CD4-positive, alpha-beta T cell (primary cell): ENCODE data around the gene MLLT3. TPM values are rescaled to one million over a fixed set of nuclear protein-coding genes. Genes with fewer than 3 reads are reported as not detected.

ENCODE experiments used
- ATAC-seq: fragments of 200-7000 bp; cut with Tn5 transposase; one replicate; pipeline ENCODE4 v1.10.0; 2022; ENCODE audit warnings: mild to moderate bottlenecking; ENCODE audit not compliant: poor library complexity
- CTCF ChIA-PET: fragments of 350-600 bp; sonication (Branson Sonifier 250); formaldehyde crosslinking; loops from one replicate; lab custom pipeline; 2021; ENCODE audit warnings: antibody characterized with exemption, inconsistent platforms; lab: Charles Lee
- POLR2A ChIA-PET: fragments of 350-600 bp; sonication (Branson Sonifier 250); formaldehyde crosslinking; loops from one replicate; lab custom pipeline; 2021; ENCODE audit warnings: antibody characterized with exemption, inconsistent platforms; lab: Charles Lee
- DNase-seq, 14 experiments: peaks; one replicate each; pipeline ENCODE4 v3.0.0-alpha.2; 2013 to 2020; ENCODE audit warnings: mixed read lengths in 2 of 14
- H3K27ac ChIP-seq, 2 donors: one replicate each; pipeline versions ENCODE4 v1.5.1 to v1.7.0; 2013; ENCODE audit warnings: low read length in 2 of 2, low read depth in 1 of 2, mild to moderate bottlenecking in 1 of 2
- H3K27me3 ChIP-seq, 2 experiments: 1 replicate in 1 of 2; 2 replicates in 1 of 2; pipeline versions ENCODE4 v1.6.1 to v1.7.0; 2013; ENCODE audit warnings: low read length in 2 of 2, control low read depth in 1 of 2, mild to moderate bottlenecking in 1 of 2, moderate library complexity in 1 of 2; ENCODE audit not compliant: insufficient read depth in 2 of 2, control insufficient read depth in 1 of 2
- H3K36me3 ChIP-seq: one replicate; pipeline ENCODE4 v1.6.1; 2013; ENCODE audit warnings: low read length, control low read depth; ENCODE audit not compliant: insufficient read depth
- H3K4me1 ChIP-seq: one replicate; pipeline ENCODE4 v1.6.1; 2013; ENCODE audit warnings: low read length, control low read depth; ENCODE audit not compliant: insufficient read depth
- H3K4me3 ChIP-seq: one replicate; pipeline ENCODE4 v1.5.1; 2013; ENCODE audit warnings: mild to moderate bottlenecking, low read length, moderate library complexity
- H3K9me3 ChIP-seq, 2 experiments: 1 replicate in 1 of 2; 2 replicates in 1 of 2; pipeline versions ENCODE4 v1.6.1 to v1.7.0; 2013; ENCODE audit warnings: low read length in 2 of 2, mild to moderate bottlenecking in 2 of 2, control low read depth in 1 of 2, moderate library complexity in 1 of 2; ENCODE audit not compliant: control insufficient read depth in 1 of 2, insufficient read depth in 1 of 2
- H3K27ac Mint-ChIP-seq: one replicate; pipeline ENCODE4 v1.8.0; 2020; ENCODE audit warnings: mixed read lengths
- H3K27me3 Mint-ChIP-seq: one replicate; pipeline ENCODE4 v1.8.0; 2021; ENCODE audit warnings: mixed read lengths
- H3K36me3 Mint-ChIP-seq: one replicate; pipeline ENCODE4 v1.8.0; 2021; ENCODE audit warnings: low read depth, mixed read lengths
- H3K4me1 Mint-ChIP-seq: one replicate; pipeline ENCODE4 v1.8.0; 2021; ENCODE audit warnings: low read depth, mixed read lengths
- H3K4me3 Mint-ChIP-seq: one replicate; pipeline ENCODE4 v1.8.0; 2020; ENCODE audit warnings: mild to moderate bottlenecking, mixed read lengths
- H3K9me3 Mint-ChIP-seq: one replicate; pipeline ENCODE4 v1.8.0; 2020; ENCODE audit warnings: mixed read lengths
- CTCF ChIP-seq: fragments of 200-600 bp; IDR thresholded peaks from one replicate; pipeline ENCODE4 v1.8.0; 2022; ENCODE audit warnings: antibody characterized with exemption, mild to moderate bottlenecking
- intact Hi-C, 2 experiments: fragments of 100-400 bp; cut with DNase I in 1 of 2; cut with micrococcal nuclease in 1 of 2; formaldehyde crosslinking; loops; one replicate each; pipeline versions ENCODE4 v1.15.1 to v1.9.0; 2023 to 2025; cut with DNase I, micrococcal nuclease
- total RNA-seq, 174 experiments: library from RNA in 2 of 174; stranded (reverse) in 2 of 174; gene quantifications; one replicate each; pipeline ENCODE4 v1.2.3 and lab custom pipeline; 2021 to 2026

The MLLT3 gene
- total RNA-seq, 2 experiments from 2014 or later: 59.2 to 60.6 TPM

DNA sequence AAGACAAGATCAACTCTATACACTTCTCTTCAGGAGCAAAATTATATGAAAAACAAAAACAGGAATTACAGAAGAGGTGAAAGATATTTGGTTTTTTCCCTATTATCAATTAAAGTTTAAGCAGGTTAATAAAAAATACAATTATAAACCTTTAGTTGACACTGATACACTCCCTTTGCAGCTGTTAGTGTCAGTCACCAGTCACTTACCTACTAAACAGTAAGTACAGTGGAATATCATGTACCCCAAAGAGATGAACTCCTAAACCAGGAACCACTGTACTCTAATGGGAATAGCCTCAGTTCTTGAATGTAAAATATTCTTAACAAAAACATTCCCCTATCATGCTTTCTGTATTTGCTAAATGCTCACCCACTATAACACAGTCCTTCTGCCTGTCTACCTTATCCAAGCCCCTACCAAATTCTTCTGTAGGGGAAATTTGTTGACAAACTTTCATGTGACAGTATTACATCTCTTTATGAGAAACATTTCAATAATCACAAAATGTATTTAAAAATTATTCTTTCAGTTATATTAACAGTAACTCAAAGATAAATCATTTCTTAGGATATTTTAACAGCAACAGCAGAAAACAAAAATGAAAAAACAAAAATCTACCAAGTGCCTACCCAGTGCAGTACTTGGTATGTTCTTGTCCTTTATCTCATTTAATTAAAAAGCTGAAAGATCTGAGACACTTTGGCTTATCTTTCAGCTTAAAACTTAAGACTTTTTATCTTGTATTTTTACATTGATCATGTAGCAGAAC lies 212.8 kb downstream of the MLLT3 start:
- no peak overlapping the region for H3K4me3 ChIP-seq
- no peak for DNase-seq
- H3K4me1 ChIP-seq: peaks cover 4% of the 10 kb centered on the region
- peak overlapping the region; percentile 31 for H3K27ac Mint-ChIP-seq
- H3K4me1 Mint-ChIP-seq: peaks cover 64% of the 10 kb centered on the region
- peaks cover 65% of the 10 kb centered on the region for H3K36me3 Mint-ChIP-seq
- ChIA-PET POLR2A (interaction anchor here (1.0 kb wide), 1 partner anchor 213 kb away, joined by 3 read pairs; the partner anchor contains the start of gene MLLT3), CTCF (no interaction called here)
- no peak for ATAC-seq
- no peaks in the 10 kb centered on the region for H3K9me3 ChIP-seq
- no peak for TF ChIP-seq CTCF
- H3K27ac ChIP-seq: no peak overlapping the region
- intact Hi-C loops: no loop called here
- H3K36me3 ChIP-seq: peaks cover 17% of the 10 kb centered on the region
- H3K4me3 Mint-ChIP-seq: no peak overlapping the region
- H3K27me3 ChIP-seq: no peaks in the 10 kb centered on the region
- no peaks in the 10 kb centered on the region for H3K9me3 Mint-ChIP-seq
- no peaks in the 10 kb centered on the region for H3K27me3 Mint-ChIP-seq

GRCh38 chr9:20408513-20408912 lies 213.8 kb downstream of the MLLT3 start:
- no peaks in the 10 kb centered on the region for H3K27me3 Mint-ChIP-seq
- peak overlapping the region; percentile 31 for H3K27ac Mint-ChIP-seq
- H3K36me3 ChIP-seq: peaks cover 12% of the 10 kb centered on the region
- H3K36me3 Mint-ChIP-seq: peaks cover 58% of the 10 kb centered on the region
- peaks cover 67% of the 10 kb centered on the region for H3K4me1 Mint-ChIP-seq
- no peak for TF ChIP-seq CTCF
- DNase-seq (no peak), ATAC-seq (no peak)
- H3K27ac ChIP-seq: no peak overlapping the region
- intact Hi-C loops: no loop called here
- no peaks in the 10 kb centered on the region for H3K27me3 ChIP-seq
- H3K9me3 ChIP-seq: no peaks in the 10 kb centered on the region
- CTCF ChIA-PET: no interaction called here
- peaks cover 9% of the 10 kb centered on the region for H3K4me1 ChIP-seq
- H3K4me3 Mint-ChIP-seq: peak overlapping the region; percentile 49
- POLR2A ChIA-PET: interaction anchor here (0.7 to 1.3 kb wide), 2 partner anchors 10 to 13 kb away, joined by 4 read pairs; no protein-coding TSS in a partner anchor
- no peak overlapping the region for H3K4me3 ChIP-seq
- H3K9me3 Mint-ChIP-seq: no peaks in the 10 kb centered on the region

GRCh38 chr9:20407013-20407412 lies 215.3 kb downstream of the MLLT3 start:
- H3K9me3 Mint-ChIP-seq: no peaks in the 10 kb centered on the region
- H3K4me3 Mint-ChIP-seq: no peak overlapping the region
- H3K4me3 ChIP-seq: no peak overlapping the region
- H3K27ac ChIP-seq: no peak overlapping the region
- intact Hi-C loops: no loop called here
- CTCF ChIA-PET: interaction anchor here (1.1 kb wide), 1 partner anchor 31 kb away, joined by 3 read pairs; no protein-coding TSS in a partner anchor
- no peak for ATAC-seq
- peaks cover 56% of the 10 kb centered on the region for H3K36me3 Mint-ChIP-seq
- H3K4me1 ChIP-seq: peaks cover 9% of the 10 kb centered on the region
- POLR2A ChIA-PET: interaction anchor here (1.3 kb wide), 1 partner anchor 11 kb away, joined by 4 read pairs; no protein-coding TSS in a partner anchor
- no peak for DNase-seq
- H3K27me3 Mint-ChIP-seq: no peaks in the 10 kb centered on the region
- peaks cover 5% of the 10 kb centered on the region for H3K36me3 ChIP-seq
- H3K27me3 ChIP-seq: no peaks in the 10 kb centered on the region
- no peak for TF ChIP-seq CTCF
- no peaks in the 10 kb centered on the region for H3K9me3 ChIP-seq
- peaks cover 67% of the 10 kb centered on the region for H3K4me1 Mint-ChIP-seq
- no peak overlapping the region for H3K27ac Mint-ChIP-seq
